Endodermal cell (in vitro differentiated cells): ENCODE measurements around the gene ZC3H12D. TPM values are rescaled to one million over a fixed set of nuclear protein-coding genes. Genes with fewer than 3 reads are reported as not detected.

Experiments used
- DNase-seq: peaks from one replicate; pipeline ENCODE4 v3.0.0-alpha.2; 2017
- H3K27ac ChIP-seq: 2 replicates; pipeline ENCODE4 v1.5.1; 2013; ENCODE audit warnings: mild to moderate bottlenecking, low read depth, low read length, moderate library complexity
- H3K27me3 ChIP-seq: 2 replicates; pipeline ENCODE4 v1.6.1; 2013; ENCODE audit warnings: mild to moderate bottlenecking, low read length, moderate library complexity; ENCODE audit not compliant: insufficient read depth, control insufficient read depth, poor library complexity, severe bottlenecking
- H3K36me3 ChIP-seq: 2 replicates; pipeline ENCODE4 v1.7.0; 2013; ENCODE audit warnings: mild to moderate bottlenecking, low read length, moderate library complexity; ENCODE audit not compliant: control insufficient read depth, insufficient read depth
- H3K4me1 ChIP-seq: one replicate; pipeline ENCODE4 v1.7.0; 2013; ENCODE audit warnings: low read length; ENCODE audit not compliant: control insufficient read depth, insufficient read depth
- H3K4me3 ChIP-seq: 2 replicates; pipeline ENCODE4 v1.5.1; 2013; ENCODE audit warnings: mild to moderate bottlenecking, low read length, moderate library complexity
- H3K9ac ChIP-seq: 2 replicates; pipeline ENCODE4 v1.6.1; 2013; ENCODE audit warnings: mild to moderate bottlenecking, low read length, moderate library complexity; ENCODE audit not compliant: poor library complexity, severe bottlenecking; ENCODE audit errors: extremely low read depth
- H3K9me3 ChIP-seq: 2 replicates; pipeline ENCODE4 v1.6.1; 2013; ENCODE audit warnings: mild to moderate bottlenecking, low read length, moderate library complexity; ENCODE audit not compliant: control insufficient read depth
- H3K27ac Mint-ChIP-seq: 2 replicates; pipeline ENCODE4 v1.8.0; 2020; ENCODE audit warnings: mixed read lengths
- H3K27me3 Mint-ChIP-seq: 2 replicates; pipeline ENCODE4 v1.8.0; 2021; ENCODE audit warnings: mild to moderate bottlenecking, mixed read lengths; ENCODE audit not compliant: insufficient read depth
- H3K36me3 Mint-ChIP-seq: 2 replicates; pipeline ENCODE4 v1.8.0; 2020; ENCODE audit warnings: low read depth, mixed read lengths
- H3K4me1 Mint-ChIP-seq: 2 replicates; pipeline ENCODE4 v1.8.0; 2020; ENCODE audit warnings: mixed read lengths
- H3K4me3 Mint-ChIP-seq: 2 replicates; pipeline ENCODE4 v1.8.0; 2020; ENCODE audit warnings: mild to moderate bottlenecking, moderate library complexity, mixed read lengths
- H3K9me3 Mint-ChIP-seq: 2 replicates; pipeline ENCODE4 v1.8.0; 2020; ENCODE audit warnings: mild to moderate bottlenecking, mixed read lengths
- WGBS, 2 experiments: methylation state at CpG; one replicate each; pipeline versions ENCODE4 v1.1.5 to v1.1.7; 2013; ENCODE audit warnings: missing lambda C conversion rate in 2 of 2, mixed read lengths in 1 of 2; ENCODE audit not compliant: insufficient coverage in 1 of 2, insufficient read length in 1 of 2; 5-methylcytosine and 5-hydroxymethylcytosine counted together
- total RNA-seq, 2 donors: library from RNA; stranded (reverse); fragmentation: NEBNext Ultra II Directional in 1 of 2; extraction: Animal tissue kit (Norgen Biotek cat#: 25700) in 1 of 2; gene quantifications; 2 replicates in 1 of 2; 3 replicates in 1 of 2; pipeline ENCODE4 v1.2.1, GENCODE V29; 2021
- TF ChIP-seq, protein P1 (sequence below): fragments of 200-600 bp; sonication (generic); conservative IDR thresholded peaks from 2 replicates; pipeline ENCODE4 v1.5.0; 2021; ENCODE audit warnings: antibody characterized with exemption, mild to moderate bottlenecking

The ZC3H12D gene
- total RNA-seq, 2 donors from 2014 or later = 0.20 to 0.42 TPM

DNA sequence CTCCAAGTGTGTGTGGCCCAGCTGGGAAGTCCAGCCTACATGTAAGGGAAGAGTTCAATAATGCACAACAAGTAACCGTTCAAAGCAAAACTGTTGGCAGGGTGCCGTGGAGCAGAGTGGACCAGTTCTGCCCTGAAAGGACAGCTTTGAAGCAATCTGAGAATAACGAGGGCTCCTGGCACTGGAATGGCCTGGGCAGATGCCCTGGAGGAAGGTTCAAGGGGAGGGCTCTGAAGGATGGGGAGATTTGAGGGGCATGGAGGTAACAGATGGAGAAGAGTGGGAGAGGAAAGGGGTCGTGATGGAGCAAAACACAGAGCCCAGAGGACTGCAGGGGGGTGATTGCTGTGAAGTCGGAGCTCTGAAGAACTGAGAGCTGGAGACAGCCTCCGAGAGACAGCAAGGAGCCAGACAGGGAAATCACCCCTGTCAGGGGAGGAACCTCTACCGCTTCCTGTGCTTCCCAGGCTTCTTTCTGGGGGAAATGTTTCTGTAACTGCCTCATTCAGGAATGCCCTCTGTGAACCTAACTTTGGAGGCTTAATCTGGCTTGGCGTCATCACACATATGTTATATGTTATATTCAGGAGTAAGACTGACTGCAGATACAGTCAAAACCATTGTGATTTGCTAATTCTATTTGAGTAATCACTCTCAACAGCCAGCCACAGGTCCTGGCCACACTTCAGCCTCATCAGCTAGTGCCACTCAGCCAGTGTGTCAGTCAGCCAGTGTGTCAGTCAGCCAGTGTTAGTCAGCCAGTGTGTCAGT, 41.2 kb downstream of the ZC3H12D start:
- H3K9me3 ChIP-seq = no peaks in the 10 kb centered on the region
- Mint-ChIP-seq H3K27ac (no peak overlapping the region), H3K9me3 (no peaks in the 10 kb centered on the region), H3K4me1 (peaks cover 7% of the 10 kb centered on the region), H3K27me3 (peaks cover 5% of the 10 kb centered on the region), H3K4me3 (no peak overlapping the region), H3K36me3 (no peaks in the 10 kb centered on the region)
- no peaks in the 10 kb centered on the region for H3K36me3 ChIP-seq
- WGBS, 2 experiments = 87 to 93% methylated on average over 7 to 8 of the region's 8 CpGs
- TF ChIP-seq, protein P1, sequence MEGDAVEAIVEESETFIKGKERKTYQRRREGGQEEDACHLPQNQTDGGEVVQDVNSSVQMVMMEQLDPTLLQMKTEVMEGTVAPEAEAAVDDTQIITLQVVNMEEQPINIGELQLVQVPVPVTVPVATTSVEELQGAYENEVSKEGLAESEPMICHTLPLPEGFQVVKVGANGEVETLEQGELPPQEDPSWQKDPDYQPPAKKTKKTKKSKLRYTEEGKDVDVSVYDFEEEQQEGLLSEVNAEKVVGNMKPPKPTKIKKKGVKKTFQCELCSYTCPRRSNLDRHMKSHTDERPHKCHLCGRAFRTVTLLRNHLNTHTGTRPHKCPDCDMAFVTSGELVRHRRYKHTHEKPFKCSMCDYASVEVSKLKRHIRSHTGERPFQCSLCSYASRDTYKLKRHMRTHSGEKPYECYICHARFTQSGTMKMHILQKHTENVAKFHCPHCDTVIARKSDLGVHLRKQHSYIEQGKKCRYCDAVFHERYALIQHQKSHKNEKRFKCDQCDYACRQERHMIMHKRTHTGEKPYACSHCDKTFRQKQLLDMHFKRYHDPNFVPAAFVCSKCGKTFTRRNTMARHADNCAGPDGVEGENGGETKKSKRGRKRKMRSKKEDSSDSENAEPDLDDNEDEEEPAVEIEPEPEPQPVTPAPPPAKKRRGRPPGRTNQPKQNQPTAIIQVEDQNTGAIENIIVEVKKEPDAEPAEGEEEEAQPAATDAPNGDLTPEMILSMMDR = no peak
- no peak overlapping the region for H3K9ac ChIP-seq
- H3K4me1 ChIP-seq = no peaks in the 10 kb centered on the region
- no peaks in the 10 kb centered on the region for H3K27me3 ChIP-seq
- DNase-seq = peak; percentile 35
- no peak overlapping the region for H3K27ac ChIP-seq
- H3K4me3 ChIP-seq = no peak overlapping the region

DNA sequence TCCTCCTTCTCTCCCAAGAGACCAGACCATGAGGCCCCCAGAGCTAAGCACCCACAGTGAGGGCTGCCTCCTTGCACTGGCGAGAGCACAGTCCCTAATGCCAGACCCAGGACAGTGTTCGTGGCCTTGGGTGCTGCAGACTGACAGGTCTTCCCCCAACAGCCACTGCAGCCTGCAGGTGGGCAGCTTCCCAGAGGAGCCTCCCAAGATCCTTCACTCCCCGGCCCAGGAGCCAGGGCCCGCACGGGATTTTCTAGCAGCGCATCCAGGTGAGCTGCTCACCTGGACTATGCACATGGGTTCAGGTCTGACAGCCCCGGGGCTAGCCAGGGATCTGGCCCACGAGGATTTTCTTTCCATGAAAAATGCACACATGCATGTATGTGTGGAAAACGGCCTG, 43.1 kb downstream of the ZC3H12D start:
- no peaks in the 10 kb centered on the region for H3K4me1 ChIP-seq
- H3K27ac ChIP-seq = no peak overlapping the region
- no peak overlapping the region for H3K9ac ChIP-seq
- peaks cover 1% of the 10 kb centered on the region for H3K27me3 Mint-ChIP-seq
- no peak for DNase-seq
- no peak overlapping the region for H3K27ac Mint-ChIP-seq
- no peaks in the 10 kb centered on the region for H3K36me3 ChIP-seq
- no peaks in the 10 kb centered on the region for H3K36me3 Mint-ChIP-seq
- H3K4me3 Mint-ChIP-seq = no peak overlapping the region
- WGBS, 2 experiments = 89 to 96% methylated on average over 4 to 9 of the region's 9 CpGs
- H3K4me1 Mint-ChIP-seq = peaks cover 7% of the 10 kb centered on the region
- TF ChIP-seq, protein P1 = no peak
- H3K4me3 ChIP-seq = no peak overlapping the region
- no peaks in the 10 kb centered on the region for H3K9me3 ChIP-seq
- no peaks in the 10 kb centered on the region for H3K27me3 ChIP-seq
- no peaks in the 10 kb centered on the region for H3K9me3 Mint-ChIP-seq

DNA sequence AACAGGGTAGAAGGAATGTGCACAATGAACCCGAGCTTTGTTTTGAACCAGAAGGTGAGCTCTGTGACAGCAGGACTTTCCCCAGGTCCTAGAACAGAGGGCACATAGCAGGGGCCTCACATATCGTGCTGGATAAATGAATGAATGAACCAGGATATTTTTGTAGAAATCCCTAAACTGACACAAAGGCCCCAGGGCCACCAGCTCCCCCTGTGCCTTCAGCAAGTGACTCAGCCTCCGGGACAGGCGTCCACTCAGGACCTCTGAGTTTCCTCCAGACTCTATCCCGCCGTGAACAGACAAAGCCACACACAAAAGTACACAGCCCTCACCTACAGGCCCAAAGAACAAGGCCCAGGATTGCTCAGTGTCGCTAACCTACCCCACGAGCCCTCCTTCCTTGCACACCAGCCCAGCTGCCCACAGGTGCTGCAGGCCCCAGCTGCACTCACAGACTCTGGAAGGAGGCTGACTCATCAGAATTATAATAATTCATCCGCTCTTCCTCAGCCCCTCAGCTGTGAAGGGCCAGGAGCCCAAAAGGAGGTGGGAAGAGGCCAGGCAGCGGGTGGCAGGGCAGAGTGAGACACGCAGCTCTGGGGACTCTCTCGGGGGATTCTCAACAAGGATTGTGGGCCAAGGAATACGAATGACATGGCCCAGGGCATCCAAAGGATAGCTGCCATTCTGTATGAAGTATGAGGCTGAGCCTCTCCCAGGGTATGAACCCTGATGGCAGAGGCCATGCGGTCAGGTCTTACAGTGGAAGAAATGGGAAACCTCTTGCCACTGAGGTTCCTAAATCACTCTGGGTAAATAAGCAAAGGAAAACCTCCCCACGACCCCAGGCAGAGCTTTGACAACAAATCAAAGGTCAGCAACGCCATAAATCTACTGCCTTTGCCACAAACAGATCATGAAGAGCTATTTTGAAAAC, 43.8 kb downstream of the ZC3H12D start:
- no peaks in the 10 kb centered on the region for H3K27me3 Mint-ChIP-seq
- H3K9me3 ChIP-seq = no peaks in the 10 kb centered on the region
- no peaks in the 10 kb centered on the region for H3K36me3 ChIP-seq
- H3K27ac ChIP-seq = no peak overlapping the region
- no peaks in the 10 kb centered on the region for H3K4me1 ChIP-seq
- no peaks in the 10 kb centered on the region for H3K36me3 Mint-ChIP-seq
- no peak for DNase-seq
- H3K4me3 Mint-ChIP-seq = no peak overlapping the region
- no peaks in the 10 kb centered on the region for H3K27me3 ChIP-seq
- no peaks in the 10 kb centered on the region for H3K9me3 Mint-ChIP-seq
- H3K9ac ChIP-seq = no peak overlapping the region
- WGBS, 2 experiments = 89 to 96% methylated on average over 8 to 16 of the region's 16 CpGs
- H3K4me3 ChIP-seq = no peak overlapping the region
- H3K27ac Mint-ChIP-seq = no peak overlapping the region
- TF ChIP-seq, protein P1 = no peak
- peaks cover 7% of the 10 kb centered on the region for H3K4me1 Mint-ChIP-seq
